A673 (cell line): ENCODE measurements around the gene UBAP1L.

ENCODE experiments used
- EZH2 ChIP-seq: fragments of 200-600 bp; sonication (generic); IDR thresholded peaks from 2 replicates; pipeline ENCODE4 v1.6.1; 2017; ENCODE audit warnings: borderline replicate concordance, low read depth, mild to moderate bottlenecking, mixed read lengths, antibody characterized with exemption, low read length; ENCODE audit not compliant: poor library complexity, severe bottlenecking
- TF ChIP-seq, protein P1 (sequence below): fragments of 300-800, 200-600 bp; sonication (generic); conservative IDR thresholded peaks from 2 replicates; pipeline ENCODE4 v1.5.1; 2017; ENCODE audit warnings: low read depth, mild to moderate bottlenecking, antibody characterized with exemption, low read length, moderate library complexity, mixed read lengths

DNA sequence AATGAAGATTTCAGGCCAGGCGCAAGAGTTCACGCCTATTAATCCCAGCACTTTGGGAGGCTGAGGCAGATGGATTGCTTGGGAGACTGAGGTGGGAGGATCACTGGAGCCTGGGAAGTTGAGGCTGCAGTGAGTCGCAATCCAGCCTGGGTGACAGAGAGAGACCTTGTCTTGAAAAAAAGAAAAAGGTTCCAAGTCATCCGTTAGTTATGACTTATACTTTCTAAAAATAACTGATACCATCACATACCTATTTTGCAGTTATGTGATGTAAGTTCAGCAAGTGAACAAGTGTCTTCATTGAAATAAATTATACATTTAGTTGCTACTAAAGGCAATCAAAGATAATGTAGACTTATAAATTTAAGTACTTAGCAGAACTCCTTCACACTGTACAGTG is 48.0 kb upstream of the UBAP1L start:
- TF ChIP-seq, protein P1, sequence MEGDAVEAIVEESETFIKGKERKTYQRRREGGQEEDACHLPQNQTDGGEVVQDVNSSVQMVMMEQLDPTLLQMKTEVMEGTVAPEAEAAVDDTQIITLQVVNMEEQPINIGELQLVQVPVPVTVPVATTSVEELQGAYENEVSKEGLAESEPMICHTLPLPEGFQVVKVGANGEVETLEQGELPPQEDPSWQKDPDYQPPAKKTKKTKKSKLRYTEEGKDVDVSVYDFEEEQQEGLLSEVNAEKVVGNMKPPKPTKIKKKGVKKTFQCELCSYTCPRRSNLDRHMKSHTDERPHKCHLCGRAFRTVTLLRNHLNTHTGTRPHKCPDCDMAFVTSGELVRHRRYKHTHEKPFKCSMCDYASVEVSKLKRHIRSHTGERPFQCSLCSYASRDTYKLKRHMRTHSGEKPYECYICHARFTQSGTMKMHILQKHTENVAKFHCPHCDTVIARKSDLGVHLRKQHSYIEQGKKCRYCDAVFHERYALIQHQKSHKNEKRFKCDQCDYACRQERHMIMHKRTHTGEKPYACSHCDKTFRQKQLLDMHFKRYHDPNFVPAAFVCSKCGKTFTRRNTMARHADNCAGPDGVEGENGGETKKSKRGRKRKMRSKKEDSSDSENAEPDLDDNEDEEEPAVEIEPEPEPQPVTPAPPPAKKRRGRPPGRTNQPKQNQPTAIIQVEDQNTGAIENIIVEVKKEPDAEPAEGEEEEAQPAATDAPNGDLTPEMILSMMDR = no peak
- no peak for TF ChIP-seq EZH2
